ENCODE results near the gene CREB3L4. TPM values are rescaled to one million over a fixed set of nuclear protein-coding genes. Genes with fewer than 3 reads are reported as not detected.
A peak's percentile ranks its signal among the peaks of the same experiment; 100 is the strongest.

CREB3L4 gene
- total and polyA plus RNA-seq, 2 donors (not counting 1 experiment from before 2014, with no cell fraction given) = 3.7 to 6.4 TPM

DNA sequence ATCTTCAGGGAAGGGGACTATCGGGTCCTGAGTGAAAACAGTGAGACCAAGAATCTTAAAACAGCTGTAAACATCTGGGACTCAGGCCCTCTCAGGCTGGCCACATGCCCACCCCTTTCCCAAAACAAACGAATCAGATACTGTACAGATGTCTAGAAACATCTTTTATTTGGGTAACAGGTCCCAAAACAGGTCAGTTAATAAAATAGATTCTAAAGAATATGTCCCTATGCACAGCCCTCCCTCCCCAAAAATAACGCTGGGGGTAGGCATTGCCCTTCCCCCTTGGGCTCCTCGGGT, 8.8 kb upstream of the CREB3L4 start:
- no peak for TF ChIP-seq EZH2 (IDR thresholded peaks at IDR 0.05; ENCODE audit: low read length, missing control alignments)
- no peak for TF ChIP-seq CTCF (conservative IDR thresholded peaks at IDR 0.05 in 1 of 2, IDR thresholded peaks at IDR 0.05 in 1 of 2; ENCODE audit: low read depth in 1 of 2, low read length in 2 of 2)
- no peaks in the 10 kb centered on the region for H3K27me3 ChIP-seq (ENCODE audit: control insufficient read depth, insufficient read depth, low read length)
- H3K36me3 ChIP-seq (ENCODE audit: control insufficient read depth, insufficient read depth, low read length) = peaks cover 4% of the 10 kb centered on the region
- H3K9ac ChIP-seq (ENCODE audit: insufficient read depth, low read length) = no peak overlapping the region
- peak overlapping the region in 2 of 4 experiments; percentile 43 to 88 for H3K4me3 ChIP-seq (replicated peaks in 1 of 4; ENCODE audit: control extremely low read depth in 1 of 4, insufficient read depth in 1 of 4, low read depth in 3 of 4, low read length in 4 of 4)
- peaks cover 18% of the 10 kb centered on the region for H3K4me1 ChIP-seq (ENCODE audit: control insufficient read depth, extremely low read depth, insufficient read depth, low read length)
- no peak for DNase-seq (ENCODE audit: low read depth in 2 of 2)
- peaks cover 45% of the 10 kb centered on the region for H3K79me2 ChIP-seq (ENCODE audit: control insufficient read depth, insufficient read depth, low read length)
- H3K4me2 ChIP-seq (ENCODE audit: extremely low read depth, insufficient read depth, low read length) = peak overlapping the region; percentile 70
- H4K20me1 ChIP-seq (ENCODE audit: control insufficient read depth, extremely low read depth, insufficient read depth, low read length) = no peaks in the 10 kb centered on the region
- peak overlapping the region; percentile 53 for H3K27ac ChIP-seq (ENCODE audit: insufficient read depth, low read length)
- H3K9me3 ChIP-seq (ENCODE audit: control insufficient read depth, insufficient read depth, low read depth, low read length) = no peaks in the 10 kb centered on the region
- H2AFZ ChIP-seq (ENCODE audit: low read length) = no peak overlapping the region

GRCh38 chr1:153959454-153959853, 8.2 kb upstream of the CREB3L4 start:
- Histone ChIP-seq H3K36me3 (ENCODE audit: control insufficient read depth, insufficient read depth, low read length) (peaks cover 4% of the 10 kb centered on the region), H3K9ac (ENCODE audit: insufficient read depth, low read length) (no peak overlapping the region), H3K79me2 (ENCODE audit: control insufficient read depth, insufficient read depth, low read length) (peaks cover 44% of the 10 kb centered on the region), H3K27ac (ENCODE audit: insufficient read depth, low read length) (no peak overlapping the region), H3K4me1 (ENCODE audit: control insufficient read depth, extremely low read depth, insufficient read depth, low read length) (peaks cover 18% of the 10 kb centered on the region), H3K4me3 (replicated peaks in 1 of 4; ENCODE audit: control extremely low read depth in 1 of 4, insufficient read depth in 1 of 4, low read depth in 3 of 4, low read length in 4 of 4) (no peak overlapping the region), H3K27me3 (ENCODE audit: control insufficient read depth, insufficient read depth, low read length) (no peaks in the 10 kb centered on the region), H3K9me3 (ENCODE audit: control insufficient read depth, insufficient read depth, low read depth, low read length) (no peaks in the 10 kb centered on the region), H4K20me1 (ENCODE audit: control insufficient read depth, extremely low read depth, insufficient read depth, low read length) (no peaks in the 10 kb centered on the region), H2AFZ (ENCODE audit: low read length) (no peak overlapping the region), H3K4me2 (ENCODE audit: extremely low read depth, insufficient read depth, low read length) (no peak overlapping the region)
- no peak for DNase-seq (ENCODE audit: low read depth in 2 of 2)
- TF ChIP-seq CTCF (conservative IDR thresholded peaks at IDR 0.05 in 1 of 2, IDR thresholded peaks at IDR 0.05 in 1 of 2; ENCODE audit: low read depth in 1 of 2, low read length in 2 of 2) = no peak
- TF ChIP-seq EZH2 (IDR thresholded peaks at IDR 0.05; ENCODE audit: low read length, missing control alignments) = no peak

DNA sequence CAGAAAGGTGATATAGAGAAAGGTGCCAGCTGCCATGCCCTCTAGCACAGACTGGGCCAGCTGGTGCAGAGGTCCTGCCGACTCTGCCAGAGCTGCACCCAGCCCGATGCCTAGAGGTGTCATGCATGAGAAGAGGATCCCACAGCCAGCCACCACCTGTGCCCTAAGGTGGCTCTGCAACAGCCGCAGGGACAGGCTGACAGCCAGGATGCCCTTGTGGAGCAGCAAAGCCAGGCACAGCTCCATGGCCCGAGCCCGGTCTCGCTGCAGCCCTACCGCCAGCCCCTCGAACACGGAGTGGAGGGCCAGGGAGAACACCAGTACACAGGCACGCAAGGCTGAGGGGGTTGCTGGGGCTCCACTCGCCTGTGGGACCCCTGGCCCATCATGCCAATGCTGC, 7.5 kb upstream of the CREB3L4 start:
- no peak for DNase-seq (ENCODE audit: low read depth in 2 of 2)
- Histone ChIP-seq H3K4me1 (ENCODE audit: control insufficient read depth, extremely low read depth, insufficient read depth, low read length) (peaks cover 18% of the 10 kb centered on the region), H3K36me3 (ENCODE audit: control insufficient read depth, insufficient read depth, low read length) (peaks cover 4% of the 10 kb centered on the region), H4K20me1 (ENCODE audit: control insufficient read depth, extremely low read depth, insufficient read depth, low read length) (no peaks in the 10 kb centered on the region), H3K27ac (ENCODE audit: insufficient read depth, low read length) (no peak overlapping the region), H3K9ac (ENCODE audit: insufficient read depth, low read length) (no peak overlapping the region), H3K79me2 (ENCODE audit: control insufficient read depth, insufficient read depth, low read length) (peaks cover 37% of the 10 kb centered on the region), H3K4me2 (ENCODE audit: extremely low read depth, insufficient read depth, low read length) (no peak overlapping the region), H2AFZ (ENCODE audit: low read length) (no peak overlapping the region), H3K9me3 (ENCODE audit: control insufficient read depth, insufficient read depth, low read depth, low read length) (no peaks in the 10 kb centered on the region), H3K27me3 (ENCODE audit: control insufficient read depth, insufficient read depth, low read length) (no peaks in the 10 kb centered on the region), H3K4me3 (replicated peaks in 1 of 4; ENCODE audit: control extremely low read depth in 1 of 4, insufficient read depth in 1 of 4, low read depth in 3 of 4, low read length in 4 of 4) (no peak overlapping the region)
- no peak for TF ChIP-seq EZH2 (IDR thresholded peaks at IDR 0.05; ENCODE audit: low read length, missing control alignments)
- TF ChIP-seq CTCF (conservative IDR thresholded peaks at IDR 0.05 in 1 of 2, IDR thresholded peaks at IDR 0.05 in 1 of 2; ENCODE audit: low read depth in 1 of 2, low read length in 2 of 2) = no peak

Data from fibroblast of lung (primary cell).